ENCODE results near the gene AGT.

DNA sequence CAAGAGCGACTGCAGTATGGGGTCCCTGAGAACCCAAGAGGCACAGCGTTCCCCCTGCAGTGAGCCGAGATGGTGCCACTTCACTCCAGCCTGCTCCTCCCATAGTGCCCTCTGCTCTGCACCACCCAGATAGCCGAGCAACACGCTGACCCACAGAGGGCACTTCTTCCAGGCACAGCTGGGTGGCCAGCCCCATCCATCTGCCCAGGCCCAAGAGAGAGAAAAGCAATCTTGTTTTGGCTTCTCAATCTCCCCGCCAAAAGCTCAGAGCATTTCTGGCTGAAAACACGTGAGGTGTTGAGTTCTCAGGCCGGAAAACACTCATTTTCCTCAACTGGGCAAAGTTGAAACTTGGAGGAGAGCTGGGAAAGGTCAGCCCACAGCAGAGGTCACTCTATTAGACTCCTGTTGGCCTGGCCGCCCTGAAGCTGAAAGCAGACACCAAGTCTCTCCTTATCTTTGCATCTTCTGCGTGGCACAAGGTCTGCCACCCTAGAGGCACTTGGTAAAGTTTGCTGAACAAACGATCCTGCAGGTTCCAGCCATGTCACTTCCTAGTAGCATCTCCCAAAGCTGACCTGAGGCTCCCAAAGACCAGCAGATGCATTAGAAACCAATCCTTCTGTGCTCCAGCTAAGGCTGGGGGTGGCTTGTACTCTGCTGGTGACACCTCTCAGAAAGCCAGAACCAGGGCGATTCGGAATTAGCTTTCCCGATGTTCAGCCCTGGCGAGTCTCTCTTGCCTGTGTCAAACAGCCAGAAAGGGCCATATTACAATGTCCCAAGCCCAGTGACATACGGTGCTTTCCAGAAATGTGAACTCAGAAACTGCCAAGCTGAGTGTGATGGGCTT lies 44.2 kb upstream of the AGT start:
- TF ChIP-seq POLR2AphosphoS5 (IDR thresholded peaks at IDR 0.05), result no peak
- TF ChIP-seq, protein P1, sequence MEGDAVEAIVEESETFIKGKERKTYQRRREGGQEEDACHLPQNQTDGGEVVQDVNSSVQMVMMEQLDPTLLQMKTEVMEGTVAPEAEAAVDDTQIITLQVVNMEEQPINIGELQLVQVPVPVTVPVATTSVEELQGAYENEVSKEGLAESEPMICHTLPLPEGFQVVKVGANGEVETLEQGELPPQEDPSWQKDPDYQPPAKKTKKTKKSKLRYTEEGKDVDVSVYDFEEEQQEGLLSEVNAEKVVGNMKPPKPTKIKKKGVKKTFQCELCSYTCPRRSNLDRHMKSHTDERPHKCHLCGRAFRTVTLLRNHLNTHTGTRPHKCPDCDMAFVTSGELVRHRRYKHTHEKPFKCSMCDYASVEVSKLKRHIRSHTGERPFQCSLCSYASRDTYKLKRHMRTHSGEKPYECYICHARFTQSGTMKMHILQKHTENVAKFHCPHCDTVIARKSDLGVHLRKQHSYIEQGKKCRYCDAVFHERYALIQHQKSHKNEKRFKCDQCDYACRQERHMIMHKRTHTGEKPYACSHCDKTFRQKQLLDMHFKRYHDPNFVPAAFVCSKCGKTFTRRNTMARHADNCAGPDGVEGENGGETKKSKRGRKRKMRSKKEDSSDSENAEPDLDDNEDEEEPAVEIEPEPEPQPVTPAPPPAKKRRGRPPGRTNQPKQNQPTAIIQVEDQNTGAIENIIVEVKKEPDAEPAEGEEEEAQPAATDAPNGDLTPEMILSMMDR (IDR thresholded peaks at IDR 0.05), result no peak

Data from gastroesophageal sphincter (tissue), 3 donors.